Astrocyte (in vitro differentiated cells and primary cell): Measurements from ENCODE around the gene FCRLB. TPM values are rescaled to one million over a fixed set of nuclear protein-coding genes. Genes with fewer than 3 reads are reported as not detected.

Experiments
- DNase-seq: peaks from one replicate; pipeline ENCODE4 v3.0.0-alpha.2; 2010; ENCODE audit warnings: low read depth
- FAIRE-seq: peaks from 2 replicates; lab custom pipeline; 2011; peaks lifted over from hg19 to GRCh38; lab: Jason Lieb, UNC
- H2AFZ ChIP-seq: 2 replicates; pipeline ENCODE4 v1.6.0; 2012; ENCODE audit warnings: low read depth, low read length, inconsistent platforms
- H3K27ac ChIP-seq: 2 replicates; pipeline ENCODE4 v1.5.1; 2011; ENCODE audit warnings: low read depth, low read length, inconsistent platforms
- H3K27me3 ChIP-seq: 2 replicates; pipeline ENCODE4 v1.6.0; 2011; ENCODE audit warnings: low read length, inconsistent platforms; ENCODE audit not compliant: insufficient read depth
- H3K36me3 ChIP-seq: 2 replicates; pipeline ENCODE4 v1.5.1; 2011; ENCODE audit warnings: low read length, inconsistent platforms; ENCODE audit not compliant: insufficient read depth
- H3K4me1 ChIP-seq: 2 replicates; pipeline ENCODE4 v1.5.1; 2011; ENCODE audit warnings: low read length, inconsistent platforms; ENCODE audit not compliant: insufficient read depth
- H3K4me2 ChIP-seq: 2 replicates; pipeline ENCODE4 v1.6.0; 2012; ENCODE audit warnings: low read length, inconsistent platforms
- H3K4me3 ChIP-seq: 2 replicates; pipeline ENCODE4 v1.5.1; 2011; ENCODE audit warnings: low read depth, mild to moderate bottlenecking, low read length, inconsistent platforms; ENCODE audit not compliant: insufficient read depth
- H3K79me2 ChIP-seq: 2 replicates; pipeline ENCODE4 v1.6.0; 2012; ENCODE audit warnings: mild to moderate bottlenecking, low read length, inconsistent platforms; ENCODE audit not compliant: insufficient read depth
- H3K9ac ChIP-seq: 2 replicates; pipeline ENCODE4 v1.6.0; 2012; ENCODE audit warnings: mild to moderate bottlenecking, low read length, inconsistent platforms
- H3K9me3 ChIP-seq: 2 replicates; pipeline ENCODE4 v1.5.1; 2012; ENCODE audit warnings: low read depth, mild to moderate bottlenecking, low read length, inconsistent platforms; ENCODE audit not compliant: insufficient read depth
- H4K20me1 ChIP-seq: 2 replicates; pipeline ENCODE4 v1.6.0; 2012; ENCODE audit warnings: low read length, inconsistent platforms; ENCODE audit not compliant: insufficient read depth
- H3K27ac Mint-ChIP-seq: one replicate; pipeline ENCODE4 v1.8.0; 2021; ENCODE audit warnings: mild to moderate bottlenecking, mixed read lengths; ENCODE audit not compliant: unreplicated experiment
- H3K27me3 Mint-ChIP-seq: one replicate; pipeline ENCODE4 v1.8.0; 2021; ENCODE audit warnings: low read depth, mixed read lengths; ENCODE audit not compliant: unreplicated experiment
- H3K36me3 Mint-ChIP-seq: one replicate; pipeline ENCODE4 v1.8.0; 2021; ENCODE audit warnings: low read depth, mixed read lengths; ENCODE audit not compliant: unreplicated experiment
- H3K4me1 Mint-ChIP-seq: one replicate; pipeline ENCODE4 v1.8.0; 2021; ENCODE audit warnings: low read depth, mixed read lengths; ENCODE audit not compliant: unreplicated experiment
- H3K4me3 Mint-ChIP-seq: one replicate; pipeline ENCODE4 v1.8.0; 2021; ENCODE audit warnings: mild to moderate bottlenecking, moderate library complexity, mixed read lengths; ENCODE audit not compliant: unreplicated experiment
- H3K9me3 Mint-ChIP-seq: one replicate; pipeline ENCODE4 v1.8.0; 2021; ENCODE audit warnings: mild to moderate bottlenecking, mixed read lengths; ENCODE audit not compliant: unreplicated experiment
- CTCF ChIP-seq: IDR thresholded peaks from 2 replicates; pipeline ENCODE4 v1.5.1; 2011; ENCODE audit warnings: low read depth, mild to moderate bottlenecking, inconsistent platforms, low read length, moderate library complexity; ENCODE audit not compliant: insufficient read depth
- EZH2 ChIP-seq: IDR thresholded peaks from 2 replicates; pipeline ENCODE4 v1.6.1; 2012; ENCODE audit warnings: mild to moderate bottlenecking, low read length, inconsistent platforms; ENCODE audit not compliant: insufficient read depth
- total RNA-seq: library from RNA; stranded (reverse); gene quantifications from 2 replicates; pipeline ENCODE4 v1.2.1, GENCODE V29; 2021

The FCRLB gene
- total RNA-seq, 1 donor from 2014 or later: 0.79 TPM

GRCh38 chr1:161730050-161730564 is 8.8 kb downstream of the FCRLB start:
- Histone ChIP-seq H3K27ac (peak overlapping the region; percentile 47), H2AFZ (peak overlapping the region; percentile 20), H3K79me2 (no peaks in the 10 kb centered on the region), H4K20me1 (no peaks in the 10 kb centered on the region), H3K9ac (no peak overlapping the region), H3K4me1 (peaks cover 23% of the 10 kb centered on the region), H3K4me2 (peak overlapping the region; percentile 64), H3K9me3 (no peaks in the 10 kb centered on the region), H3K27me3 (no peaks in the 10 kb centered on the region), H3K4me3 (peak overlapping the region; percentile 10), H3K36me3 (no peaks in the 10 kb centered on the region)
- H3K4me3 Mint-ChIP-seq: no peak overlapping the region
- TF ChIP-seq CTCF (no peak), EZH2 (no peak)
- peaks cover 4% of the 10 kb centered on the region for H3K27me3 Mint-ChIP-seq
- no peak overlapping the region for H3K27ac Mint-ChIP-seq
- H3K9me3 Mint-ChIP-seq: no peaks in the 10 kb centered on the region
- peak; percentile 54 for FAIRE-seq
- DNase-seq: peak; percentile 59
- no peaks in the 10 kb centered on the region for H3K36me3 Mint-ChIP-seq
- peaks cover 26% of the 10 kb centered on the region for H3K4me1 Mint-ChIP-seq

GRCh38 chr1:161731241-161731640 is 9.9 kb downstream of the FCRLB start:
- Histone ChIP-seq H3K27ac (no peak overlapping the region), H2AFZ (no peak overlapping the region), H3K36me3 (no peaks in the 10 kb centered on the region), H3K27me3 (no peaks in the 10 kb centered on the region), H3K9ac (no peak overlapping the region), H4K20me1 (no peaks in the 10 kb centered on the region), H3K4me1 (peaks cover 20% of the 10 kb centered on the region), H3K4me2 (no peak overlapping the region), H3K79me2 (no peaks in the 10 kb centered on the region), H3K9me3 (no peaks in the 10 kb centered on the region), H3K4me3 (no peak overlapping the region)
- DNase-seq: no peak
- Mint-ChIP-seq H3K27me3 (peaks cover 8% of the 10 kb centered on the region), H3K4me3 (no peak overlapping the region), H3K36me3 (no peaks in the 10 kb centered on the region), H3K9me3 (no peaks in the 10 kb centered on the region), H3K27ac (no peak overlapping the region), H3K4me1 (peaks cover 21% of the 10 kb centered on the region)
- TF ChIP-seq EZH2 (no peak), CTCF (no peak)
- FAIRE-seq: no peak

- no peaks in the 10 kb centered on the region for H3K9me3 ChIP-seq
- no peak for DNase-seq
- no peak overlapping the region for H3K27ac Mint-ChIP-seq
- TF ChIP-seq CTCF (no peak), EZH2 (no peak)
- H3K4me3 Mint-ChIP-seq: no peak overlapping the region
- no peak overlapping the region for H2AFZ ChIP-seq
- H3K27me3 Mint-ChIP-seq: peaks cover 10% of the 10 kb centered on the region
- no peak overlapping the region for H3K4me2 ChIP-seq
- no peaks in the 10 kb centered on the region for H3K9me3 Mint-ChIP-seq
- H3K36me3 Mint-ChIP-seq: no peaks in the 10 kb centered on the region
- H3K27me3 ChIP-seq: no peaks in the 10 kb centered on the region
- H3K9ac ChIP-seq: no peak overlapping the region
- H3K4me3 ChIP-seq: no peak overlapping the region
- peaks cover 22% of the 10 kb centered on the region for H3K4me1 Mint-ChIP-seq
- FAIRE-seq: no peak
- H3K27ac ChIP-seq: no peak overlapping the region
- no peaks in the 10 kb centered on the region for H3K36me3 ChIP-seq
- no peaks in the 10 kb centered on the region for H3K79me2 ChIP-seq
- peaks cover 26% of the 10 kb centered on the region for H3K4me1 ChIP-seq
- H4K20me1 ChIP-seq: no peaks in the 10 kb centered on the region
Observed at GRCh38 chr1:161731981-161732718, 10.8 kb downstream of the FCRLB start.
